Measurements from ENCODE around the gene CPA4. TPM values are rescaled to one million over a fixed set of nuclear protein-coding genes. Genes with fewer than 3 reads are reported as not detected.
"Not testable (repeated sequence)": the region's sequence is repeated elsewhere in the genome, so short reads cannot be mapped to it uniquely, and the experiment has no call there.

CPA4 gene
- total RNA-seq, 1 experiment from 2014 or later = 0.16 TPM

DNA sequence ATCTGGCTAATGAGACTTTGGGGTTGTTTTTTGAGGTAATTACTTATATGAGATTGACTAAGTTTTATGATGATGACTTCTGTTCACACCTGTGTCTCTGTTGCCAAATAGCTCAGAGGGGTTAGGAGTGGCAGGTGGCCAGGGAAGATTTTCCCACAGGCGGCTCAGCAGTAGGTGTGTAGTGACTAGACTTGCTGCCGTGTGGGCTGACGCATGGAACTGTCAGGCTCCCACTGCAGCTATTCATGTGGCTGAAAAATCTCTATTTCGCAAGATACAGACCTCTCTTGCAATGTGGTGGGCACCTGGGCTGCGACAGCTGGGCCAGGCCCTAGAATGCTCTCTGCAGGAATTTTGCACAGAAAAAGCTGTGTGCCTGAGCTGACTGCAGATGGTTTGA lies 1.4 kb downstream of the CPA4 start:
- in situ Hi-C loops (cut with HindIII; ENCODE audit: low pct_unique_long_range_greater_than_20kb, low sequenced_read_pairs) = no loop called here
- DNase-seq (ENCODE audit: low read depth, low spot score) = no peak

DNA sequence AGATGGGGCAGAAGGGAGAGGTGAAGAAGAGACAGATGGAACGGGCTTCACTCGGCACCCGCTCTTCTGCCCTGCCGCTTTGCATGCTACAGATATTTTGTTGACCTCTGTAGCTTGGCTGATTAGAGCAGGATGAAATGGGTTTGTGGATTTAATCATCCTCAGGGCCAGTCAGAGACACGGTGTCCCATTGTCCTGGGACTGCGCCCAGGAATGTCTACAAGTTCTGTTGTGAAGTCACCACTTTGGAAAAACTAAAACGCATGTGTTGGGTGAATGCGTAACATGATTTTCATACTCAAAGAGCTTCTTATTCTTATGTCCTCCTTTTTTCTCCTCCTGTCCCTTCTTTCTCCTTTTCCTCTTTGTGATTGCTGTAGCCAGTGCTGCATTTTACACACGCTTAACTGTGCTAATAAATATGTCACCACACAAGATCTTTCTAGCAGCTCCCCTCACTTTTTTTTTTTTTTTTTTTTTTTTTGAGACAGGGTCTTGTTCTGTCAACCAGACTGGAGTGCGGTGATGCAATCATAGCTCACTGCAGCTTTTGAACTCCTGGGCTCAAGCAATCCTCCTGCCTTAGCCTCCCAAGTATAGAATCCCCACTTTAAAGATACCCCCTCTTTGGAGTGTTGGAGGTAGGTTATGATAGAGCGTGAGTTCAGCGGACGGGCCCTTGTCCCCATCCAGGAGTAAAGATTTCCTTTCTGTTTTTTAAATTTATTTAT lies 3.4 kb downstream of the CPA4 start:
- in situ Hi-C loops (cut with HindIII; ENCODE audit: low pct_unique_long_range_greater_than_20kb, low sequenced_read_pairs) = no loop called here
- no peak for DNase-seq (ENCODE audit: low read depth, low spot score)

DNA sequence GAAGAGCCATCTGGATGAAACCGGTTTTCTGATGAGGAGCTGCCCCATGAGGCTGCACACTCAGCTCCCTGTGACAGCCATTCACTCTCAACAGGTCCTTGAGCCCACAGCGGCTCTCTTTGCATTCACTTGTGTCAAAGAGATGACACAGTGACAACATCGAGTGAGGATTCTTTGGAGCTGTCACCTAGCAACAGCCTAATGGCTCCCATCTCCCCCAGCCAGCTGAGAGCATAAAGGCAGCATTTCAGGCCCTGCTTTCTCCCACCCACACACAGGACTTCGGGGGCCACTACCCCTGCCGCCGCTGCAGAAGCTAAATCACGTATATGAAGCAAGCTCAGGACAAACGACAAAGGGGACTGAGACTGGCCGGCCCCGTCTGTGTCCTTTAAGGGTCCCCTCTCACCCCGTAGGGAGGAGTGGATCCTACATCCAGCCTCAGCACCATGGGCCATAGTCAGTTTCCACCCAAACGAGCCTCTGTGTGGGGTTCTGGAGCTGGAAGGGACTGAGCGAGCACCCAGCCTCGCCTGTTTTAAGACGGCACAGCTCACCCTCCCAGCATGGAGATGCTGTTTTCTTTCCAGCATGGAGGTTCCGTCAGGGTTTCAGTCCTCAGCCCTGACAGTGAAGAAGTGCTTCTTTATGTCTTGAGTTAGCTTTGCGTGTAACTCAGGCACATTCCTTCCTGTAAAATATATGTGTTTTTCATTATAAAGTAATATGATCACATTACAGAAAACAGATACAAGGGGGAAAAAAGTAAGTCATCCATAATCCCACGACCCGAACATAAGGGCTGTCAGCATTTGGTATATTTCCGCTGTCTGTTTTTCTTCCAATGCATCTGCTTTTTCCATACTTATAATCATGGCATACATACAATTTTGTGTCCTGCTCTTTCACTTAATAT lies 4.9 kb downstream of the CPA4 start:
- DNase-seq (ENCODE audit: low read depth, low spot score) = no peak
- in situ Hi-C loops (cut with HindIII; ENCODE audit: low pct_unique_long_range_greater_than_20kb, low sequenced_read_pairs) = no loop called here

DNA sequence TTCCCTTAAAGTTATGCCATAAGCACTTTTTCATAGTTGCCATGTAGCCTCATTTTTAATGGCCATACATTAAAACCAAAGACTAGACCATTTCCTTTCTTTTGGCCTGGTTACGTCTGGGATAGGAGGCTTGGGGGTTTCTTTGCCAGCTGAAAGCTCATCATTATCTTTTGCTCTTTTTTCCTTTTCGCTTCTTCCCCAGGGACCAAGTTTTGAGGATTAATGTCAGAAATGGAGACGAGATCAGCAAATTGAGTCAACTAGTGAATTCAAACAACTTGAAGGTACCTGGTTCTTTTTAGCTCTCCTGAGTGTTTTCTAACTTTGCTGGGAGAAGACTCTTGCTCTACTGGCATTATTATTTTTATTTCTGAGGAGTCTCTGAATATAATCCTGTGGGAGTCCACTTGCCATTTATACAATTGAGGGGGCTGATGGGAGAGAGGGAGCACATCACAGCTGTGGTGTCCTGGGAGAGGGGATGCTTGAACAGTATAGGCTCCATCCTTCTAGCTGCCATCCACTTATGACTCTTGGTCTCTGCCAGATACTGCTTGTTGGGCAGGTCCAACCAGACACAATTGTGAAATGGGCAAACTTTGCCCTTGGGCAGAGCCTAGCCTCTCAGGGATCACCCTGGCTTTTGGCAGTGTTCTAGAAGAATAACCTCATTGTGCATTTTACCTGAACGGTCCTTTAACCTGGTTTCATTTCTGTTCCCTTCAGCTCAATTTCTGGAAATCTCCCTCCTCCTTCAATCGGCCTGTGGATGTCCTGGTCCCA lies 5.8 kb downstream of the CPA4 start:
- no peak for DNase-seq (ENCODE audit: low read depth, low spot score)
- in situ Hi-C loops (cut with HindIII; ENCODE audit: low pct_unique_long_range_greater_than_20kb, low sequenced_read_pairs) = no loop called here

DNA sequence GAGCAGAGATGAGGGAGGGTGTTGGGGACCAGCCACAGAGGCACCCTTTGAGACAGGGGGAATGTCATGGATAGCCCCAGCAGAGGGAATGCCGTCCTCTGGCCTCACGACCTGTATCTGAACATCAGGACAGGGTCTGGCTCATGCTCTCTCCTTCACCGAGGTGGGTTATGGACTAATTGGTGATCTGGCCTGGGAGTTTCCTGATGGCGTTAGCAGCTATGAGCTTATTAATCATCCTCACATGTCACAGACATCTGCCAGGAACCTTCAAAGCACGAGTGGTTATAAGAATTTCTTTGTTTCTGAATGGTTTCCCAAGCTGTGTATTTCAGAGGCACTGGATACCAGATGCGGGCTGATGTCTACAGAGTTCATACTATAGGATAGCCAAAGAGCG lies 6.9 kb downstream of the CPA4 start:
- in situ Hi-C loops (cut with HindIII; ENCODE audit: low pct_unique_long_range_greater_than_20kb, low sequenced_read_pairs) = no loop called here
- DNase-seq (ENCODE audit: low read depth, low spot score) = peak; percentile 46

DNA sequence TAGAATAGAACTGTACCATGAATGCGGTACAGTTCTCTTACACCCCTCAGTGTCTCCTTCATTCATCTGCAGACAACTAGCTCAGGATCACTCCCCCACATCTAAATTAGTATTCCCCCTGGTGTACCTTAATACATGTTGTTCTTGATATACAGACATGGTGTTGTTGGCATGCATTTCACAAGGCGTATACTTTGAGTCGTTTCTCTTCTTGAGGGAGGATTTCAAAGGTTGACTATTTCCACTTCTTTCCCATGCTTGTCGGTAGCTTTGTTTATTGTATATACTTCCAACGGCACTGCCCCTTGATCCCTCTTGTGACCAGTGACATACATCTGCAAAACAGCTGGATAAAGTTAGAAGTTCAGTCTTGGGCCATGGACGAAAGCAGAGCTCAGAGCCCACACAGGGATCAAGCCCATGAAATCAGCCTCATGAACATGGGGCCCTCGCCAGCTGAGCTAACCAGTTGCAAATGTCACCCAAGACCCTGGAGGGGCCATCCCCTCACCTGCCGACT lies 8.6 kb downstream of the CPA4 start:
- in situ Hi-C loops (cut with HindIII; ENCODE audit: low pct_unique_long_range_greater_than_20kb, low sequenced_read_pairs) = no loop called here
- no peak for DNase-seq (ENCODE audit: low read depth, low spot score)

DNA sequence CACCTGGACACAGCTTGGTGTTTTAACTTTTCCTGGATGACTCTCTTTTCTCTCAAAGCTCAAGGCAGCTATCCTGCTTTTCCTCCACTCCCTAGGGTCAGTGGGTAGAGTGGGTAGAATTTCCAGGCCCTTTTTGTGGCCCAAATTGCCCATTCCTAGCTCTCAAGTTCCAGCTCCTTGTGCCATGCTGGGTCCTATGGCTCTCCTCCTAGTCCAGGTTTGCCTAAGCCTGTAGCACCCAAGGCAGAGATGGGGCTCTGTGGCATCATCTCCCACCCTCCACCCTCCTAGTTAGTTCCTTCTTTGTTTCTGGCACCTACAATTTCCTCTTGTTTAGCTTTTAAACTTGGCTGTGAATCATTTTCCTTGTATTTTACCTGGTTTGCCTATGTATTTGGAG lies 9.7 kb downstream of the CPA4 start:
- in situ Hi-C loops (cut with HindIII; ENCODE audit: low pct_unique_long_range_greater_than_20kb, low sequenced_read_pairs) = no loop called here
- no peak for DNase-seq (ENCODE audit: low read depth, low spot score)

DNA sequence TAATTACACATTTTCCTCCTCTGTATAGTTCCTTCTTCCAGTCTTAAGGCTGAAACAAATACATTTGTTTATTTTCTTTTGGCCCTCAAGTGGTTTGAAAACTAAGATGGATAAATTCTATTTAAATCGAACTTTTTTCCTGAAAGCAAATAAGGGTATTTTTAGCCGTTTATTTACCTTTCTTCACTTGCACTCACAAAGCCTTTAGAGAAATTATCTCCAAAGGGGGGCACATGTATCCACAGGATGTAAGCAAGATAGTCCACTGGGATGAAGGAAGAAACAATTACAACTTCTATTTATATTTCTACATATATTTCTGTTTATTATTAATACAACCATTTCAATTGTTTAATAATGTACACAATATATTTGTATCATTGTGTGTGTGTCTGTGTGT lies 10.2 kb downstream of the CPA4 start:
- in situ Hi-C loops (cut with HindIII; ENCODE audit: low pct_unique_long_range_greater_than_20kb, low sequenced_read_pairs) = no loop called here
- no peak for DNase-seq (ENCODE audit: low read depth, low spot score)

DNA sequence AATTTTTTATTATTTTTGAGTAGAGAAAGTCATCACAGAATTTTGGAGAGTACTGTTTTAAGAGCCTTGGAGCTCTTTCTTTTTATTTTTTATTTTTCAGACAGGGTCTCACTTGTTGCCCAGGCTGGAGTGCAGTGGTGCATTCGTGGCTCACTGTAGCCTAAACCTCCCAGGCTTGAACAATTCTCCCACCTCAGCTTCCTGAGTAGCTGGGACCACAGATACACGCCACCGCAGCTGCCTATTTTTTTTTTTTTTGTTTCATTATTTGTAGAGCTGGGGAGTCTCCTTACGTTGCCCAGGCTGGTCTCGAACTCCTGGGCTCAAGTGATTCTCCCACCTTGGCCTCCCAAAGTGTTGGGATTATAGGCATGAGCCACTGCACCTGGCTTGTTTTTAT lies 10.6 kb downstream of the CPA4 start:
- no peak for DNase-seq (ENCODE audit: low read depth, low spot score)
- in situ Hi-C loops (cut with HindIII; ENCODE audit: low pct_unique_long_range_greater_than_20kb, low sequenced_read_pairs) = no loop called here

DNA sequence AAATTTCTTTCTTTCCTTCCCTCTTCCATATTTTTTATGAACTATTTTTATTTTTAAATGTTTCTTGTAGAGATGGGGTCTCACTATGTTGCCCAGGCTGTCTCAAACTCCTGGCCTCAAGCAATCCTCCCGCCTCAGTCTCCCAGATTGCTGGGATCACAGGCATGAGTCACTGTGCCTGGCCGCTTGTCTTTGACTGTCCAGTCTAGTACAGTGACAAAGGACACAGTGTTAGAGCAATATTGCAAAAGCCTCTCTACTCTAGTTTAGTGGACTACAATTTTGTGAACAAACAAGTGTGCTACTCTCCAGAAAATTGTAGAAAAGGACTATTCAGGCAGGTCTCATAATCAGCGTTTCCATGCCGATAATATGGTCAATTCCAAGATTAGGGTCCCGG lies 11.0 kb downstream of the CPA4 start:
- in situ Hi-C loops (cut with HindIII; ENCODE audit: low pct_unique_long_range_greater_than_20kb, low sequenced_read_pairs) = no loop called here
- peak; percentile 40 for DNase-seq (ENCODE audit: low read depth, low spot score)

DNA sequence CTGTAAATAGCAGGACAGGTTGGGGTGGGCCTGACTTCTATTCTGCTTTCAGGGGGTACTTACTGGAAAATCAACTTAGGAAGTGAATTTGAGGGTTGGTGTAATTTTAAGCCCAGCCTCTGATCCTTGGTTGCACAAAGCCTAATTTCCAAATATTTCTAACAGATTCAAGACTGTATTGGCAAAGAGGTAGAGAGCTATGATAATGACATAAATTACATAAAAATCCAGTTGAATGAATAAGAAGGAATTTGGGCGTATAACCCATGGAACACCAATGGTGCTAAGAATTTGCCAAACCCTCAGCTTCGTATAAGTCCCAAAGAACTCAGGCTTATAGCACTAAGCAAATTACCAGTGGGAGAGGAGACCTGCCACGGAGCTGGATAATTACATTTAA lies 11.9 kb downstream of the CPA4 start:
- in situ Hi-C loops (cut with HindIII; ENCODE audit: low pct_unique_long_range_greater_than_20kb, low sequenced_read_pairs) = no loop called here
- DNase-seq (ENCODE audit: low read depth, low spot score) = no peak

DNA sequence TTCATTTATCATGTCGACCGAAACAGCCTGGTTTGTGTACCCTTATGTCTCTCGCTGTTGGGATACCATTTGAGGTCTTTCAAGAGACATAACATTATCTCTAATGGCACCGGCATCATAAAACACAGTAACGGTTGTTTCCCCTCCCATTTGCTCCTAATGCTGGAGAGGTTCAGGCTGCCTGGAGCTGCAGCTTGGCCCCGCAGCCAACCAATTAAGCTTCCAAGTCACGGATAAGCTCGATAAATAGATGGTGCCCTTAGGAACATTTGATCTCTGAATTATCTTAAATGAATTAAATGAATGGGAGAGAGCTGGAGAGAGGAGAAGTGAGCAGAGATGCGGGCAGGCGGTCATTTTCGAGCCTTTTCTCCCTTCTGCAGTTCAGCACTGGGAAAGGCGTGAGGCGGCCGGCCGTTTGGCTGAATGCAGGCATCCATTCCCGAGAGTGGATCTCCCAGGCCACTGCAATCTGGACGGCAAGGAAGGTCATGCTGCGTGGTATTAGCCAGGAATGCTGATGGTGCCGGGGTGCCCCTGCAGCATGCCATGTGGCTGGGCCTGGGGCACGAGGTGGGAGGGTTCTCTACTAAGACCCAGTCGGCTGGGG lies 12.6 kb downstream of the CPA4 start:
- no peak for DNase-seq (ENCODE audit: low read depth, low spot score)
- in situ Hi-C loops (cut with HindIII; ENCODE audit: low pct_unique_long_range_greater_than_20kb, low sequenced_read_pairs) = no loop called here

DNA sequence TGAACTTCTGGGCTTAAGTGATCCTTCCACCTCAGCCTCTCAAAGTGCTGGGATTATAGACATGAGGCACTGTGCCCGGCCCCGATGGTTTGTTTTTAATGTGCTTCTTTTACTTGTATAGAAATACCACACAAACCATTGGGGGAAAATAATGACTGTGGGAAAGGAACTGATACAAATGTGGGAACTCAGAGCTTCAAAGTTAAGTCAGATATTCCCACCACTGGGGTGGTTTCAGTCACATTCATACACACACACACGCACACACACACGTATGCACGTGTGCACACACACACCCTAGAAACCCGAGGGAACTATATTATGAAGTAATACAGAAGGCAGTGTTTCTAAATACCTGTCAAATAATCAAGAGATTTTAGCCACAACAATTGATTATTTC lies 17.0 kb downstream of the CPA4 start:
- in situ Hi-C loops (cut with HindIII; ENCODE audit: low pct_unique_long_range_greater_than_20kb, low sequenced_read_pairs) = no loop called here
- no peak for DNase-seq (ENCODE audit: low read depth, low spot score)

DNA sequence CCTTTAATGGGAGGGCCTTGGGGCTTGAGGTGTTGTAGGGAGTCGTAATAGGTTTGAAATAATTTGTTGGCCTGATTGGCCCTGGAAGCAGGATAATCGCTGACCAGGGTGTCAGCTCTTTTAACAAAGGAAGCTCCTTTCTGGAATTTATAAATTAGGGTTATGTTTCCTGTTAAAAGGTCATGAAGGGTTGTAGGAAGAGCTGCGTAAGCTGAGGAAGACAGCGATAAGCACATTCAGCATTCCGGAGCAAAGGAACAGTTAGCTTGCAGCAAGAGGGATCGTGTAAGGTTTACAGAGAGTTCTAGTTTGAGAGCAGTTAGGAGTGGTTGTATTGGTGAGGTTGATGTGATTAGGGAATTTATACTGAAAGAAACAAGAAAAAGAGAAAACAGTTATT lies 21.3 kb downstream of the CPA4 start:
- in situ Hi-C loops (cut with HindIII; ENCODE audit: low pct_unique_long_range_greater_than_20kb, low sequenced_read_pairs) = no loop called here
- no peak for DNase-seq (ENCODE audit: low read depth, low spot score)

DNA sequence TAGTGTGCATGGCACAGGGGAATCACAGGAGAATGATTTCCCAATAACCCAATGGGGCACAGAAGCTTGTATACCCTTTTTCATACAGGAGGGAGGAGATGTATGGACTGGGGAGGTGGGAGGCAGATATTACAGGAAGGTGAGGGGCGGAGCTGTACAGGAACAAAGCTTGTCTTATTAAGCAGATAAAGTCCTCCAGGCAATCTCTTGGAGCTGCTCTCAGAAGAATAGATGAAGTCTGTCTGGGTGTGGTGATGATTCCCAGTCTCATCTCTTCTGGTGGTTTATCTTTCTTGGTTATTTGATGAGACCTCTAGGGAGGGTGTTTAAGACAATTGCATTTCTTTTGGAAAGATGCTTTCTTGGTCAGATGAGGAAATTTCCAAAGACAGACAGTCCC lies 26.6 kb downstream of the CPA4 start:
- in situ Hi-C loops (cut with HindIII; ENCODE audit: low pct_unique_long_range_greater_than_20kb, low sequenced_read_pairs) = no loop called here
- peak; percentile 52 for DNase-seq (ENCODE audit: low read depth, low spot score)

DNA sequence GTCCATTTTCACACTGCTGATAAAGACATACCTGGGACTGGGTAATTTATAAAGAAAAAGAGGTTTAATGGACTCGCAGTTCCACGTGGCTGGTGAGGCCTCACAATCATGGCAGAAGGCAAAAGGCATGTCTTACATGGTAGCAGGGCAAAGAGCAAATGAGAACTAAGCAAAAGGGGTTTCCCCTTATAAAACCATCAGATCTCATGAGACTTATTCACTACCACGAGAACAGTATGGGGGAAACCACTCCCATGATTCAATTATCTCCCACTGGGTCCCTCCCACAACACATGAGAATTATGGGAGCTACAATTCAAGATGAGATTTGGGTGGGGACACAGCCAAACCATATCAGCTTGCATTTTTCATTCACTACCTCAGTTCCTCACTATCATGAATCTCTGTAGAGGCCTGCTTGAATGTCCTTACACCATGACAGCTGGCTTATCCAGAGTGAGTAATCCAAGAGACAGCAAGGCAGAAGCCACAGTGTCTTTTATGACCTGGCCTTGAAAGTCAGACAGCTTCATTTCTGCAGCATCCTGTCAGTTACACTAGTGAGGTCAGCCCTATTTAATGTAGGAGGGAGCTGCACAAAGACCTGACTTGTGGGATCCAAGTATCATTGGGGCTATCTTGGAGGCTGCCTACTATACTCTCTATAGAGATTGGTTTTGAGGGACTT lies 28.7 kb downstream of the CPA4 start:
- DNase-seq (ENCODE audit: low read depth, low spot score); in situ Hi-C loops (cut with HindIII; ENCODE audit: low pct_unique_long_range_greater_than_20kb, low sequenced_read_pairs): not testable (repeated sequence)

DNA sequence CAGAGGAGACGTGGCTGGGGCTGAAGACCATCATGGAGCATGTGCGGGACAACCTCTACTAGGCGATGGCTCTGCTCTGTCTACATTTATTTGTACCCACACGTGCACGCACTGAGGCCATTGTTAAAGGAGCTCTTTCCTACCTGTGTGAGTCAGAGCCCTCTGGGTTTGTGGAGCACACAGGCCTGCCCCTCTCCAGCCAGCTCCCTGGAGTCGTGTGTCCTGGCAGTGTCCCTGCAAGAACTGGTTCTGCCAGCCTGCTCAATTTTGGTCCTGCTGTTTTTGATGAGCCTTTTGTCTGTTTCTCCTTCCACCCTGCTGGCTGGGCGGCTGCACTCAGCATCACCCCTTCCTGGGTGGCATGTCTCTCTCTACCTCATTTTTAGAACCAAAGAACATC lies 29.7 kb downstream of the CPA4 start:
- DNase-seq (ENCODE audit: low read depth, low spot score) = no peak
- in situ Hi-C loops (cut with HindIII; ENCODE audit: low pct_unique_long_range_greater_than_20kb, low sequenced_read_pairs) = no loop called here

All from SK-MEL-5 (cell line).